GM12878 (cell line): ENCODE measurements around the gene UGT2B11. TPM values are rescaled to one million over a fixed set of nuclear protein-coding genes. Genes with fewer than 3 reads are reported as not detected.

Source experiments
- ATAC-seq: fragments of 200-7000 bp; cut with Tn5 transposase; 3 replicates; pipeline ENCODE4 v1.9.1; 2020; ENCODE audit warnings: mild to moderate bottlenecking, moderate library complexity
- Bru-seq: library from RNA; stranded (reverse); fragments of 400-500 nt; gene quantifications from one replicate; lab custom pipeline; 2021; lab: Mats Ljungman, UMichigan
- BruChase-seq, 2 experiments: library from RNA; stranded (reverse); fragments of 400-500 nt; gene quantifications; one replicate each; lab custom pipeline; 2021; lab: Mats Ljungman, UMichigan
- BruUV-seq: library from RNA; stranded (reverse); fragments of 400-500 nt; replicated peaks from 2 replicates; lab custom pipeline; 2021; lab: Mats Ljungman, UMichigan
- CTCF ChIA-PET: fragments of 300-600 bp; sonication (Branson Sonifier 250); formaldehyde crosslinking; extraction: SDS; loops from one replicate; lab custom pipeline; 2021; ENCODE audit warnings: inconsistent platforms; lab: Yijun Ruan, JAX
- POLR2A ChIA-PET: fragments of 350-600 bp; formaldehyde crosslinking; extraction: SDS; loops from one replicate; lab custom pipeline; 2021; ENCODE audit warnings: inconsistent platforms; lab: Charles Lee
- RAD21 ChIA-PET: fragments of 300-600 bp; sonication (Branson Sonifier 250); formaldehyde crosslinking; loops from one replicate; lab custom pipeline; 2023; ENCODE audit warnings: antibody characterized with exemption; ENCODE audit not compliant: unreplicated experiment; lab: Charles Lee
- SMC1A ChIA-PET: fragments of 300-600 bp; sonication (Branson Sonifier 250); formaldehyde crosslinking; loops from one replicate; lab custom pipeline; 2023; ENCODE audit not compliant: unreplicated experiment, uncharacterized antibody; lab: Charles Lee
- DNase-seq: peaks from one replicate; pipeline ENCODE4 v3.0.0-alpha.2; 2011; ENCODE audit warnings: low read depth, low spot score
- FAIRE-seq: peaks from 3 replicates; lab custom pipeline; 2011; peaks lifted over from hg19 to GRCh38; lab: Jason Lieb, UNC
- H2AFZ ChIP-seq: 2 replicates; pipeline ENCODE4 v1.6.0; 2011; ENCODE audit warnings: low read depth, low read length, control low read depth; ENCODE audit not compliant: control insufficient read depth
- H3K27ac ChIP-seq: 2 replicates; pipeline ENCODE4 v1.5.1; 2011; ENCODE audit warnings: control low read depth; ENCODE audit not compliant: control insufficient read depth, insufficient read depth
- H3K27me3 ChIP-seq, 2 experiments: replicated peaks in 1 of 2; 2 replicates each; pipeline versions ENCODE4 v1.6.0 to v1.6.1; 2011; ENCODE audit warnings: low read length in 1 of 2; ENCODE audit not compliant: control insufficient read depth in 2 of 2, insufficient read depth in 2 of 2
- H3K36me3 ChIP-seq, 2 experiments: 2 replicates each; pipeline ENCODE4 v1.5.1; 2011; ENCODE audit warnings: low read length in 1 of 2; ENCODE audit not compliant: control insufficient read depth in 2 of 2, insufficient read depth in 2 of 2
- H3K4me1 ChIP-seq: 2 replicates; pipeline ENCODE4 v1.6.1; 2011; ENCODE audit warnings: mild to moderate bottlenecking, low read length, moderate library complexity, mixed read lengths; ENCODE audit not compliant: control insufficient read depth, insufficient read depth
- H3K4me2 ChIP-seq: 2 replicates; pipeline ENCODE4 v1.6.0; 2011; ENCODE audit warnings: control low read depth; ENCODE audit not compliant: control insufficient read depth, insufficient read depth
- H3K4me3 ChIP-seq: fragments of 200-600 bp; sonication (generic); 2 replicates; pipeline ENCODE4 v1.5.1; 2016
- H3K79me2 ChIP-seq: 2 replicates; pipeline ENCODE4 v1.6.0; 2011; ENCODE audit warnings: low read length; ENCODE audit not compliant: control insufficient read depth, insufficient read depth
- H3K9ac ChIP-seq: 2 replicates; pipeline ENCODE4 v1.8.0; 2011; ENCODE audit warnings: low read length, control low read depth, mixed read lengths; ENCODE audit not compliant: control insufficient read depth, insufficient read depth
- H3K9me3 ChIP-seq: replicated peaks from 3 replicates; pipeline ENCODE4 v1.5.1; 2011; ENCODE audit warnings: mild to moderate bottlenecking, low read length; ENCODE audit not compliant: control insufficient read depth, insufficient read depth
- H4K20me1 ChIP-seq: 2 replicates; pipeline ENCODE4 v1.6.0; 2011; ENCODE audit not compliant: control insufficient read depth, insufficient read depth
- CEBPB ChIP-seq, 2 experiments: fragments of 150-350 bp in 1 of 2; IDR thresholded peaks; 2 replicates each; pipeline ENCODE4 v1.6.1; 2012 to 2014; ENCODE audit warnings: low read depth in 2 of 2, low read length in 2 of 2, borderline replicate concordance in 1 of 2, inconsistent platforms in 1 of 2
- CEBPZ ChIP-seq: fragments of 150-350 bp; IDR thresholded peaks from 2 replicates; pipeline ENCODE4 v1.6.1; 2016; ENCODE audit warnings: low read depth, low read length
- ESRRA ChIP-seq: IDR thresholded peaks from 2 replicates; pipeline ENCODE4 v1.6.1; 2012; ENCODE audit warnings: mild to moderate bottlenecking, low read length, improper control_type of control experiment
- HDAC6 ChIP-seq: fragments of 200-600 bp; sonication (generic); IDR thresholded peaks from one replicate; pipeline ENCODE4 v1.8.0; 2017; ENCODE audit warnings: antibody characterized with exemption; ENCODE audit not compliant: unreplicated experiment
- NR2C1 ChIP-seq: fragments of 450-650 bp; IDR thresholded peaks from 2 replicates; pipeline ENCODE4 v1.6.1; 2017; ENCODE audit warnings: antibody characterized with exemption, mild to moderate bottlenecking, moderate library complexity
- PAX8 ChIP-seq: fragments of 450-650 bp; IDR thresholded peaks from 2 replicates; pipeline ENCODE4 v1.6.1; 2017; ENCODE audit warnings: mild to moderate bottlenecking, moderate library complexity
- PKNOX1 ChIP-seq: fragments of 450-650 bp; IDR thresholded peaks from 2 replicates; pipeline ENCODE4 v1.6.1; 2016; ENCODE audit warnings: mild to moderate bottlenecking
- SMAD5 ChIP-seq: IDR thresholded peaks from 2 replicates; pipeline ENCODE4 v1.6.1; 2016; ENCODE audit warnings: antibody characterized with exemption, low read depth
- SMARCA5 ChIP-seq: fragments of 450-650 bp; IDR thresholded peaks from 2 replicates; pipeline ENCODE4 v1.6.1; 2017; ENCODE audit warnings: mild to moderate bottlenecking
- SUZ12 ChIP-seq: fragments of 200-600 bp; sonication (generic); IDR thresholded peaks from one replicate; pipeline ENCODE4 v1.6.1; 2018; ENCODE audit warnings: antibody characterized with exemption, mild to moderate bottlenecking; ENCODE audit not compliant: unreplicated experiment
- USF2 ChIP-seq: IDR thresholded peaks from 2 replicates; pipeline ENCODE4 v1.6.1; 2011; ENCODE audit warnings: low read depth, low read length, improper control_type of control experiment, borderline replicate concordance
- WGBS: methylation state at CpG from one replicate; pipeline ENCODE4 v1.1.6; 2016; ENCODE audit warnings: low lambda C conversion rate; ENCODE audit not compliant: insufficient replicate concordance, insufficient coverage; ENCODE audit errors: missing lambda C conversion rate; 5-methylcytosine and 5-hydroxymethylcytosine counted together
- in situ Hi-C: fragments of 300-500 bp; cut with MboI; formaldehyde crosslinking; loops from 9 replicates; pipeline ENCODE4 v1.14.3; 2018; ENCODE audit warnings: mixed read lengths
- intact Hi-C: fragments of 100-400 bp; cut with micrococcal nuclease; formaldehyde crosslinking; loops from one replicate; pipeline ENCODE4 v1.14.2; 2022; ENCODE audit not compliant: unreplicated experiment
- long read RNA-seq, 2 experiments: library from polyadenylated mRNA; unstranded; transcript quantifications; one replicate each; pipeline ENCODE4 v2.0.0, GENCODE V29; 2019 to 2020
- polyA minus RNA-seq, 3 experiments: library from RNA; depleted of rRNA, polyadenylated mRNA; stranded (reverse); fragments of >200 nt; gene quantifications; 2 replicates each; pipeline ENCODE4 v1.2.3, GENCODE V29; 2011
- polyA plus RNA-seq, 11 experiments: library from polyadenylated mRNA; depleted of rRNA in 4 of 11; unstranded in 6 of 11; stranded (reverse) in 5 of 11; fragments of >200 nt; fragmentation: Nextera tagmentation in 4 of 11; fragmentation: Illumina TruSeq in 1 of 11; extraction: Ambion mirVana in 4 of 11; extraction: Trizol in 1 of 11; gene quantifications; 1 replicate in 1 of 11; 2 replicates in 10 of 11; pipeline versions ENCODE4 v1.2.1 to v1.2.3, GENCODE V29; 2011 to 2016; ENCODE audit warnings: inconsistent platforms in 2 of 11, missing spikeins in 2 of 11, low read depth in 1 of 11
- total RNA-seq, 4 experiments: library from RNA; depleted of rRNA in 3 of 4; stranded (reverse); fragments of >200 nt in 3 of 4; fragmentation: Illumina TruSeq in 1 of 4; extraction: Trizol in 1 of 4; gene quantifications; 2 replicates each; pipeline versions ENCODE4 v1.2.1 to v1.2.3, GENCODE V29; 2013 to 2021
- TF ChIP-seq, protein P1 (sequence below): IDR thresholded peaks from 2 replicates; pipeline ENCODE4 v1.6.1; 2011; ENCODE audit warnings: mild to moderate bottlenecking, low read depth, low read length, moderate library complexity; ENCODE audit not compliant: insufficient replicate concordance
- TF ChIP-seq, protein P2 (sequence below): fragments of 450-650 bp; conservative IDR thresholded peaks from 2 replicates; pipeline ENCODE4 v1.6.1; 2017; ENCODE audit warnings: mild to moderate bottlenecking, moderate library complexity

The UGT2B11 gene
- not detected in 2 replicates for total RNA-seq (2013; cell fraction: nucleolus; rRNA removed)
- total RNA-seq (2014; rRNA removed) (not detected in 2 replicates), total RNA-seq (2014; rRNA removed; fragmentation: Illumina TruSeq; extraction: Trizol) (not detected in 2 replicates), total RNA-seq (2021) (not detected in 2 replicates), polyA plus RNA-seq (2011; rRNA removed) (not detected in 2 replicates), polyA plus RNA-seq (2014; fragmentation: Illumina TruSeq; extraction: Trizol) (not detected in 2 replicates), polyA plus RNA-seq (2014; fragmentation: Nextera tagmentation; extraction: Ambion mirVana) (not detected), polyA plus RNA-seq (2014; rRNA removed) (not detected in 2 replicates), polyA plus RNA-seq (2016; fragmentation: Nextera tagmentation; extraction: Ambion mirVana) (not detected), polyA minus RNA-seq (2011; rRNA and poly(A)+ RNA removed) (not detected in 2 replicates), Bru-seq, nascent RNA (not detected), BruChase-seq, experiment 1, labeled RNA remaining after a 6-hour chase (not detected), BruChase-seq, experiment 2, labeled RNA remaining after a 2-hour chase (not detected)
- polyA plus RNA-seq (2011; ENCODE audit: low read depth) = not detected
- polyA plus RNA-seq (2011; cell fraction: cytosol; rRNA removed) = not detected in 2 replicates
- not detected in 2 replicates for polyA plus RNA-seq (2011; cell fraction: nucleus; rRNA removed)
- polyA plus RNA-seq (2012) = not detected in 2 replicates
- polyA minus RNA-seq (2011; cell fraction: cytosol; rRNA and poly(A)+ RNA removed) = not detected in 2 replicates
- polyA minus RNA-seq (2011; cell fraction: nucleus; rRNA and poly(A)+ RNA removed) = not detected in 2 replicates
- long read RNA-seq, experiment 1 = 0 reads
- long read RNA-seq, experiment 2 = 0 reads

DNA sequence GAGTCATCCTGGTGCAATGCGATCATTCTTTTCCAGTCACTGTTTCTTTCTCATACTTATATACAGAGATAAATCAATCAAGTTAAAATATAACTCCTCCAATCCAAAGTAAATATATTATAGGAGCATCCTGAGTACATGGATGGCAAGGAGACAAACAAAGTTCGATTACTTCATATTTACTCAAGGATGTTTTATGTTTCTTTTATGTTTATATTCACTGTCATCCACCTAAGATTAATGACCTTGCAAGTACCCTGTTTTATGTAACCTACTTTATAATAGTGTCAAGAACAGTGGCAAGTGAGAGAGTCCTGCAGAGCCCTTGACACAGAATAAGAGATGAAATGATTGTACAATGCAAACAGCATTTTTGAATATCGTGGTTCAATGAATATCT, at the start of gene UGT2B11:
Gene UGT2B11 (minus strand): TSS at position 33 of the 400 bp plus-strand sequence. CDS start 26 bp downstream, at position 7.
- Histone ChIP-seq H4K20me1 (no peaks in the 10 kb centered on the region), H3K27ac (no peak within 1 kb of the TSS), H3K4me3 (no peak within 1 kb of the TSS), H3K9ac (no peak within 1 kb of the TSS), H2AFZ (no peak within 1 kb of the TSS), H3K4me2 (no peak within 1 kb of the TSS), H3K79me2 (no peaks in the 10 kb centered on the region), H3K4me1 (no peaks in the 10 kb centered on the region), H3K36me3 (no peaks in the 10 kb centered on the region), H3K9me3 (no peaks in the 10 kb centered on the region), H3K27me3 (no peaks in the 10 kb centered on the region)
- SMC1A ChIA-PET = no interaction called here
- in situ Hi-C loops = no loop called here
- POLR2A ChIA-PET = no interaction called here
- FAIRE-seq (no peak), DNase-seq (no peak), ATAC-seq (no peak)
- CTCF ChIA-PET = no interaction called here
- no TSS peak for BruUV-seq
- RAD21 ChIA-PET = no interaction called here
- WGBS = 1% methylated on average over 3 of the region's 3 CpGs
- intact Hi-C loops = no loop called here
- TF ChIP-seq PKNOX1 = no peak
- no peak for TF ChIP-seq HDAC6
- TF ChIP-seq, protein P1, sequence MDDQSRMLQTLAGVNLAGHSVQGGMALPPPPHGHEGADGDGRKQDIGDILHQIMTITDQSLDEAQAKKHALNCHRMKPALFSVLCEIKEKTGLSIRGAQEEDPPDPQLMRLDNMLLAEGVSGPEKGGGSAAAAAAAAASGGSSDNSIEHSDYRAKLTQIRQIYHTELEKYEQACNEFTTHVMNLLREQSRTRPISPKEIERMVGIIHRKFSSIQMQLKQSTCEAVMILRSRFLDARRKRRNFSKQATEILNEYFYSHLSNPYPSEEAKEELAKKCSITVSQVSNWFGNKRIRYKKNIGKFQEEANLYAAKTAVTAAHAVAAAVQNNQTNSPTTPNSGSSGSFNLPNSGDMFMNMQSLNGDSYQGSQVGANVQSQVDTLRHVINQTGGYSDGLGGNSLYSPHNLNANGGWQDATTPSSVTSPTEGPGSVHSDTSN = no peak
- TF ChIP-seq, protein P2, sequence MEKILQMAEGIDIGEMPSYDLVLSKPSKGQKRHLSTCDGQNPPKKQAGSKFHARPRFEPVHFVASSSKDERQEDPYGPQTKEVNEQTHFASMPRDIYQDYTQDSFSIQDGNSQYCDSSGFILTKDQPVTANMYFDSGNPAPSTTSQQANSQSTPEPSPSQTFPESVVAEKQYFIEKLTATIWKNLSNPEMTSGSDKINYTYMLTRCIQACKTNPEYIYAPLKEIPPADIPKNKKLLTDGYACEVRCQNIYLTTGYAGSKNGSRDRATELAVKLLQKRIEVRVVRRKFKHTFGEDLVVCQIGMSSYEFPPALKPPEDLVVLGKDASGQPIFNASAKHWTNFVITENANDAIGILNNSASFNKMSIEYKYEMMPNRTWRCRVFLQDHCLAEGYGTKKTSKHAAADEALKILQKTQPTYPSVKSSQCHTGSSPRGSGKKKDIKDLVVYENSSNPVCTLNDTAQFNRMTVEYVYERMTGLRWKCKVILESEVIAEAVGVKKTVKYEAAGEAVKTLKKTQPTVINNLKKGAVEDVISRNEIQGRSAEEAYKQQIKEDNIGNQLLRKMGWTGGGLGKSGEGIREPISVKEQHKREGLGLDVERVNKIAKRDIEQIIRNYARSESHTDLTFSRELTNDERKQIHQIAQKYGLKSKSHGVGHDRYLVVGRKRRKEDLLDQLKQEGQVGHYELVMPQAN = no peak
- no peak for TF ChIP-seq NR2C1
- TF ChIP-seq ESRRA = no peak
- no peak for TF ChIP-seq PAX8
- TF ChIP-seq SMAD5 = no peak
- TF ChIP-seq SMARCA5 = no peak
- no peak for TF ChIP-seq CEBPB (IDR thresholded peaks at IDR 0.05; ENCODE audit: borderline replicate concordance in 1 of 2, low read depth in 2 of 2, low read length in 2 of 2)
- TF ChIP-seq CEBPZ = no peak
- TF ChIP-seq USF2 = no peak
- TF ChIP-seq SUZ12 = no peak
